ENCODE data around the gene SPPL3.

SPPL3 gene

GRCh38 chr12:120882055-120882555 lies 22.1 kb downstream of the SPPL3 start:
- H3K36me3 ChIP-seq (ENCODE audit: control insufficient read depth, insufficient read depth, low read length) = no peaks in the 10 kb centered on the region
- TF ChIP-seq CTCF (IDR thresholded peaks at IDR 0.05; ENCODE audit: insufficient read depth, low read length, poor library complexity, severe bottlenecking) = no peak
- no peaks in the 10 kb centered on the region for H3K27me3 ChIP-seq (replicated peaks; ENCODE audit: control insufficient read depth, insufficient read depth, low read length)

GRCh38 chr12:120879718-120880300 lies 24.3 kb downstream of the SPPL3 start:
- TF ChIP-seq CTCF (IDR thresholded peaks at IDR 0.05; ENCODE audit: insufficient read depth, low read length, poor library complexity, severe bottlenecking) = no peak

More at GRCh38 chr12:120882055-120882555, 22.1 kb downstream of the SPPL3 start:
- H3K4me3 ChIP-seq (replicated peaks; ENCODE audit: low read depth, low read length) = no peak overlapping the region
- DNase-seq (ENCODE audit: extremely low read depth, insufficient read length) = no peak

GRCh38 chr12:120879102-120879501 lies 25.1 kb downstream of the SPPL3 start:
- Histone ChIP-seq H3K27me3 (replicated peaks; ENCODE audit: control insufficient read depth, insufficient read depth, low read length) (no peaks in the 10 kb centered on the region), H3K4me3 (replicated peaks; ENCODE audit: low read depth, low read length) (no peak overlapping the region), H3K36me3 (ENCODE audit: control insufficient read depth, insufficient read depth, low read length) (no peaks in the 10 kb centered on the region)
- no peak for TF ChIP-seq CTCF (IDR thresholded peaks at IDR 0.05; ENCODE audit: insufficient read depth, low read length, poor library complexity, severe bottlenecking)
- DNase-seq (ENCODE audit: extremely low read depth, insufficient read length) = no peak

More at GRCh38 chr12:120879718-120880300, 24.3 kb downstream of the SPPL3 start:
- H3K27me3 ChIP-seq (replicated peaks; ENCODE audit: control insufficient read depth, insufficient read depth, low read length) = no peaks in the 10 kb centered on the region
- H3K36me3 ChIP-seq (ENCODE audit: control insufficient read depth, insufficient read depth, low read length) = no peaks in the 10 kb centered on the region
- no peak overlapping the region for H3K4me3 ChIP-seq (replicated peaks; ENCODE audit: low read depth, low read length)
- DNase-seq (ENCODE audit: extremely low read depth, insufficient read length) = no peak

- Histone ChIP-seq H3K36me3 (ENCODE audit: control insufficient read depth, insufficient read depth, low read length) (no peaks in the 10 kb centered on the region; the same call in none of the 2 replicates), H3K27me3 (replicated peaks; ENCODE audit: control insufficient read depth, insufficient read depth, low read length) (no peaks in the 10 kb centered on the region), H3K4me3 (replicated peaks; ENCODE audit: low read depth, low read length) (no peak overlapping the region)
- no peak for DNase-seq (ENCODE audit: extremely low read depth, insufficient read length)
- TF ChIP-seq CTCF (IDR thresholded peaks at IDR 0.05; ENCODE audit: insufficient read depth, low read length, poor library complexity, severe bottlenecking) = no peak
Observed at GRCh38 chr12:120874547-120875245, 29.5 kb downstream of the SPPL3 start.

- no peaks in the 10 kb centered on the region for H3K27me3 ChIP-seq (replicated peaks; ENCODE audit: control insufficient read depth, insufficient read depth, low read length)
- no peak for DNase-seq (ENCODE audit: extremely low read depth, insufficient read length)
- TF ChIP-seq CTCF (IDR thresholded peaks at IDR 0.05; ENCODE audit: insufficient read depth, low read length, poor library complexity, severe bottlenecking) = no peak
- no peak overlapping the region for H3K4me3 ChIP-seq (replicated peaks; ENCODE audit: low read depth, low read length)
- H3K36me3 ChIP-seq (ENCODE audit: control insufficient read depth, insufficient read depth, low read length) = no peaks in the 10 kb centered on the region; the same call in none of the 2 replicates
Observed at GRCh38 chr12:120873226-120873625, 30.9 kb downstream of the SPPL3 start.
